Measurements from ENCODE around the gene ALMS1.

DNA sequence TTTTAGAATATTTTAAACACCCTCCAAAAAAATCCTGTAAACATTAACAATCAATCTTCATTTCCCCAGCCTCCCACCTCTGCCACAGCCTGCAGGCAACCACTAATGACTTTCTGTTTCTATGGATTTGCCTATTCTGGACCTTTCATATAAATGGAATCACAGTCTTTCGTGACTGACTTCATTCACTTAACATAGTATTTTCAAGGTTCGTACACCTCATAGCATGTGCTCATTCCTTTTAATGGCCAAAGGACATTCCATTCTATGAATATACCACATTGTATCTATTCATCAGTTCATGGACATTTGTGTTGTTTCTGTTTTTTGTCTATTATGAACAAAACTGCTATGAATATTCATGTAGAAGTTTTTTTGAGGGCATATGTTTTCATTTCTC lies 208.0 kb downstream of the ALMS1 start:
- TF ChIP-seq CTCF (IDR thresholded peaks at IDR 0.05) = no peak
- no peak for TF ChIP-seq POLR2AphosphoS5 (IDR thresholded peaks at IDR 0.05)
- TF ChIP-seq POLR2A (IDR thresholded peaks at IDR 0.05) = no peak
- TF ChIP-seq EP300 (IDR thresholded peaks at IDR 0.05) = no peak
